ENCODE data around the gene IFIT1B. TPM values are rescaled to one million over a fixed set of nuclear protein-coding genes. Genes with fewer than 3 reads are reported as not detected.

IFIT1B gene
- total RNA-seq, 4 donors from 2014 or later, result not detected

DNA sequence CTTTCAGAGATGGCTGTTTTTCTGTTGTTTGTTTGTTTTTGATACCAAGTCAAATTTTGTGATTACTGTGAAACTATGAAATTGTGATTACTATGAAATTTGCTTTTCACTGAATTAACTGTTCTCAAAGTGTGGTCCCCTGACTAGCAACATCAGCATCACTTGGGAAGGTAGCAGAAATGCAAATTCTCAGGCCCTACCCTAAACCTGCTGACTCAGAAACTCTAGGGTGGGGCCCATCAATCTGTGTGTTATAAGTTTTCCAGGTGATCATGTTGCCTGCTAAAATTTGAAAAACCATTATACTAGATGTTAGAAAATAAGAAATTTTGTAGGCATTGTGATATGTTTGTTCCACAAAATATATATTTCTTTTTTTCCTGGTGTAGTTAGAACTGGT lies 1.2 kb downstream of the IFIT1B start:
- H3K27me3 ChIP-seq, result no peaks in the 10 kb centered on the region
- H3K36me3 ChIP-seq, result no peaks in the 10 kb centered on the region
- no peak overlapping the region for H3K4me3 ChIP-seq
- H3K27ac ChIP-seq, result no peak overlapping the region
- no peak for TF ChIP-seq POLR2AphosphoS5 (IDR thresholded peaks at IDR 0.05)
- TF ChIP-seq, protein P1, sequence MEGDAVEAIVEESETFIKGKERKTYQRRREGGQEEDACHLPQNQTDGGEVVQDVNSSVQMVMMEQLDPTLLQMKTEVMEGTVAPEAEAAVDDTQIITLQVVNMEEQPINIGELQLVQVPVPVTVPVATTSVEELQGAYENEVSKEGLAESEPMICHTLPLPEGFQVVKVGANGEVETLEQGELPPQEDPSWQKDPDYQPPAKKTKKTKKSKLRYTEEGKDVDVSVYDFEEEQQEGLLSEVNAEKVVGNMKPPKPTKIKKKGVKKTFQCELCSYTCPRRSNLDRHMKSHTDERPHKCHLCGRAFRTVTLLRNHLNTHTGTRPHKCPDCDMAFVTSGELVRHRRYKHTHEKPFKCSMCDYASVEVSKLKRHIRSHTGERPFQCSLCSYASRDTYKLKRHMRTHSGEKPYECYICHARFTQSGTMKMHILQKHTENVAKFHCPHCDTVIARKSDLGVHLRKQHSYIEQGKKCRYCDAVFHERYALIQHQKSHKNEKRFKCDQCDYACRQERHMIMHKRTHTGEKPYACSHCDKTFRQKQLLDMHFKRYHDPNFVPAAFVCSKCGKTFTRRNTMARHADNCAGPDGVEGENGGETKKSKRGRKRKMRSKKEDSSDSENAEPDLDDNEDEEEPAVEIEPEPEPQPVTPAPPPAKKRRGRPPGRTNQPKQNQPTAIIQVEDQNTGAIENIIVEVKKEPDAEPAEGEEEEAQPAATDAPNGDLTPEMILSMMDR (IDR thresholded peaks at IDR 0.05), result no peak
- no peak for TF ChIP-seq EP300 (IDR thresholded peaks at IDR 0.05; ENCODE audit: low read depth)
- no peak for TF ChIP-seq POLR2A (IDR thresholded peaks at IDR 0.05)
- in situ Hi-C loops (cut with MboI; ENCODE audit: low pct_ligation_motif_present in 1 of 4, low pct_unique_long_range_greater_than_20kb in 1 of 4, low sequenced_read_pairs in 3 of 4), result no loop called here
- intact Hi-C loops (cut with DNase I; ENCODE audit: low total_unique reads), result no loop called here
- no peaks in the 10 kb centered on the region for H3K9me3 ChIP-seq
- peaks cover 10 to 12% (median 11%) of the 10 kb centered on the region in 4 donors for H3K4me1 ChIP-seq
- no peak for DNase-seq

- no peak for TF ChIP-seq POLR2AphosphoS5 (IDR thresholded peaks at IDR 0.05)
- no peak for TF ChIP-seq POLR2A (IDR thresholded peaks at IDR 0.05)
- TF ChIP-seq, protein P1 (IDR thresholded peaks at IDR 0.05), result no peak
- TF ChIP-seq EP300 (IDR thresholded peaks at IDR 0.05; ENCODE audit: low read depth), result no peak
- DNase-seq, result no peak
- WGBS, 2 donors (ENCODE audit: low coverage in 1 of 2), result 73 to 96% methylated on average over 1 of the region's 1 CpG
- H3K27me3 ChIP-seq, result no peaks in the 10 kb centered on the region
- H3K9me3 ChIP-seq, result no peaks in the 10 kb centered on the region
- H3K4me1 ChIP-seq, result no peaks in the 10 kb centered on the region
- H3K36me3 ChIP-seq, result no peaks in the 10 kb centered on the region
- in situ Hi-C loops (cut with MboI; ENCODE audit: low pct_ligation_motif_present in 1 of 4, low pct_unique_long_range_greater_than_20kb in 1 of 4, low sequenced_read_pairs in 3 of 4) (no loop called here), intact Hi-C loops (cut with DNase I; ENCODE audit: low total_unique reads) (no loop called here)
- no peak overlapping the region for H3K4me3 ChIP-seq
- no peak overlapping the region for H3K27ac ChIP-seq
Measured at GRCh38 chr10:89382757-89383156, 4.9 kb downstream of the IFIT1B start.

GRCh38 chr10:89384474-89385340 lies 6.9 kb downstream of the IFIT1B start:
- intact Hi-C loops (cut with DNase I; ENCODE audit: low total_unique reads), result no loop called here
- Histone ChIP-seq H3K9me3 (no peaks in the 10 kb centered on the region), H3K27me3 (no peaks in the 10 kb centered on the region), H3K4me3 (no peak overlapping the region), H3K27ac (no peak overlapping the region), H3K4me1 (no peaks in the 10 kb centered on the region), H3K36me3 (no peaks in the 10 kb centered on the region)
- WGBS, 2 donors (ENCODE audit: low coverage in 1 of 2), result 83 to 93% methylated on average over 4 of the region's 4 CpGs
- in situ Hi-C loops (cut with MboI; ENCODE audit: low pct_ligation_motif_present in 1 of 4, low pct_unique_long_range_greater_than_20kb in 1 of 4, low sequenced_read_pairs in 3 of 4), result no loop called here
- no peak for DNase-seq
- no peak for TF ChIP-seq POLR2A (IDR thresholded peaks at IDR 0.05)
- TF ChIP-seq EP300 (IDR thresholded peaks at IDR 0.05; ENCODE audit: low read depth), result no peak
- TF ChIP-seq POLR2AphosphoS5 (IDR thresholded peaks at IDR 0.05), result no peak
- TF ChIP-seq, protein P1 (IDR thresholded peaks at IDR 0.05), result no peak

GRCh38 chr10:89388806-89389205 lies 10.9 kb downstream of the IFIT1B start:
- DNase-seq, result no peak
- in situ Hi-C loops (cut with MboI; ENCODE audit: low pct_ligation_motif_present in 1 of 4, low pct_unique_long_range_greater_than_20kb in 1 of 4, low sequenced_read_pairs in 3 of 4) (no loop called here), intact Hi-C loops (cut with DNase I; ENCODE audit: low total_unique reads) (no loop called here)
- Histone ChIP-seq H3K9me3 (no peaks in the 10 kb centered on the region), H3K4me1 (peaks cover 5 to 22% (median 20%) of the 10 kb centered on the region in 4 donors), H3K27ac (no peak overlapping the region), H3K4me3 (no peak overlapping the region), H3K27me3 (no peaks in the 10 kb centered on the region), H3K36me3 (no peaks in the 10 kb centered on the region)
- TF ChIP-seq, protein P1 (IDR thresholded peaks at IDR 0.05), result no peak
- TF ChIP-seq POLR2AphosphoS5 (IDR thresholded peaks at IDR 0.05) (no peak), POLR2A (IDR thresholded peaks at IDR 0.05) (no peak), EP300 (IDR thresholded peaks at IDR 0.05; ENCODE audit: low read depth) (no peak)
- 64 to 75% methylated on average over 2 of the region's 2 CpGs for WGBS, 2 donors (ENCODE audit: low coverage in 1 of 2)

Data from transverse colon (tissue), 4 donors.